Omental fat pad (tissue), 4 donors: ENCODE data around the gene USP25. TPM values are rescaled to one million over a fixed set of nuclear protein-coding genes. Genes with fewer than 3 reads are reported as not detected.

Experiments
- ATAC-seq: fragments of 150-250 bp; one replicate; pipeline ENCODE4 v1.9.1; 2016; ENCODE audit warnings: mild to moderate bottlenecking, moderate library complexity; ENCODE audit not compliant: low FRiP score
- DNase-seq: peaks from one replicate; pipeline ENCODE4 v3.0.0-alpha.2; 2019; ENCODE audit warnings: low spot score
- CTCF ChIP-seq, 3 donors: fragments of 450-650 bp; IDR thresholded peaks; one replicate each; pipeline ENCODE4 v1.5.1; 2016 to 2017; ENCODE audit warnings: antibody characterized with exemption in 3 of 3, mild to moderate bottlenecking in 3 of 3, moderate library complexity in 2 of 3
- total RNA-seq, 4 donors: library from RNA; depleted of rRNA; stranded (reverse); fragments of >200 nt; gene quantifications; one replicate each; pipeline ENCODE4 v1.1.0, GENCODE V29; 2016

Gene USP25
- 10 to 100 TPM; 46.5 to 63.8 (median 59.0) TPM for total RNA-seq

- DNase-seq (peak; percentile 67), ATAC-seq (peak; percentile 98)
- no peak for TF ChIP-seq CTCF (IDR thresholded peaks at IDR 0.05)
These were observed at the start of gene USP25 for GRCh38 chr21:15729674-15730483. TSS of gene USP25 (plus strand) at chr21:15729982. CDS start at chr21:15730394, 412 bp downstream.

GRCh38 chr21:15682186-15682895, 47.4 kb upstream of the USP25 start:
- ATAC-seq, result no peak
- no peak for TF ChIP-seq CTCF (IDR thresholded peaks at IDR 0.05)
- no peak for DNase-seq

- no peak for TF ChIP-seq CTCF (IDR thresholded peaks at IDR 0.05)
- ATAC-seq (no peak), DNase-seq (no peak)
These were observed 46.8 kb upstream of the USP25 start for GRCh38 chr21:15682977-15683376.

- DNase-seq (no peak), ATAC-seq (no peak)
- TF ChIP-seq CTCF (IDR thresholded peaks at IDR 0.05), result no peak
These were observed 43.3 kb upstream of the USP25 start for GRCh38 chr21:15686506-15686905.

- ATAC-seq (no peak), DNase-seq (no peak)
- no peak for TF ChIP-seq CTCF (IDR thresholded peaks at IDR 0.05)
These were observed 42.6 kb upstream of the USP25 start for GRCh38 chr21:15687208-15687607.

GRCh38 chr21:15688016-15688415, 41.8 kb upstream of the USP25 start:
- no peak for DNase-seq
- no peak for TF ChIP-seq CTCF (IDR thresholded peaks at IDR 0.05)
- no peak for ATAC-seq
